M059J (cell line): ENCODE measurements around the gene SLC35F3. TPM values are rescaled to one million over a fixed set of nuclear protein-coding genes. Genes with fewer than 3 reads are reported as not detected.

Experiments
- DNase-seq: peaks from one replicate; pipeline ENCODE4 v3.0.0-alpha.2; 2012; ENCODE audit warnings: low read depth
- total RNA-seq: library from RNA; depleted of rRNA; stranded (reverse); fragments of >200 nt; shearing (Covaris generic); gene quantifications from 2 replicates; pipeline ENCODE4 v1.2.3, GENCODE V29; 2014

Gene SLC35F3
- total RNA-seq, 1 experiment from 2014 or later: 0.64 TPM

DNA sequence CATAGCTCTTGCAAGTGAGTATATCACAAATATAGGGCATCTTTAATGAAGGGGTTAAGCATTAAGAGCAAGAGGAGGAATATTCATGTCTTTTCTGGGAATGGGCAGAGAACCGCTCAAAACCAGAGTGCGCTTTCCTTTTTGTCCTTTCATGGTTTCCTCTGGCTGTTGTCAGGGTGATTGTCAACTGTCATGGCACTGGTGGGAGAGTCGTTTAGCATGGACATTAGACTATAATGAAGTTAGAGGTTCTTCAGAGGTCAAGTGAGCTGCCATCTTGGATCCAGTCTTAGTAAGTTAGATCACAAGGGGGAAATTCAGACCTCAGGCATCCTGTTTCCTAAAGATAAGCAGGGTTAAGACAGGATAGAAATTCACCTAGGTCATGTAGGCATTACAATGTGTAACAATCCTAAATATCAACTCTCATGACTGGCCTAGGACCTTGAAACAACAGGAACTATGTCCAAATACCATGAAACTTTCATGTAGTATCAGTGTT is 456.7 kb downstream of the SLC35F3 start:
- DNase-seq: no peak

GRCh38 chr1:234362558-234362957 is 458.1 kb downstream of the SLC35F3 start:
- no peak for DNase-seq

DNA sequence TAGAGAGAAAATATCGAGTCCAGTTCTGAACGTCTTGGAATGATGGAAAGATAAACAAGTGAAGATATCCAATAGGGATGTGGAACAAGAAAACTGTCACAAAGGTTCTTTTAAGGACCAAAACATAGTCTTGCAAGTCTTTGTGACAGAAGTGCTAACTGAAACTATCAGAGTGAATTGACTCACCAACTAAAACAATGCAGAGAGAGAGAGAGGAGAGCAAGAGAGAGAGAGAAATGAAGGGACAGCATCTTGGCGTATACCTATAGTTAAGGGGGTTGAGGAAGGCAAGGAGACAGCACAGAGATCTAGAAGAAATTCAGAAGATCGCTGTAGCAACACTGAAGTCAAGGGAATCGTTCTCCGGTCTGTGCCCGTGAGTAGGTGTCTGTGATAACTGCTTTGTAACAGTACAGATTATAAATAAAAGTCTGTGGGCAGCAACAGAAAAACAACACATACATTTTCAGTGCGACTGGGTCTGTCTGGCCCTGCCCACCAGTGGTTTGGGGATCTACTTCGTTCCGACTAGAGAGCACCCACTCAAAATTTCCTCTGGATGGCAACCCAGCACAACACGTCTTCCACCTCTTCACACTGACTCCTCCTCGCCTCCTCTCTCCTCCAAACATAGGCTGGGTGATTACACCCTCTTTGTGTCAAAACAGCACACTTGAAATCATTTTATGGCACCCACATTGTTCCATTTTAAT is 464.0 kb downstream of the SLC35F3 start:
- DNase-seq: peak; percentile 20

GRCh38 chr1:234369033-234369430 is 464.6 kb downstream of the SLC35F3 start:
- no peak for DNase-seq

DNA sequence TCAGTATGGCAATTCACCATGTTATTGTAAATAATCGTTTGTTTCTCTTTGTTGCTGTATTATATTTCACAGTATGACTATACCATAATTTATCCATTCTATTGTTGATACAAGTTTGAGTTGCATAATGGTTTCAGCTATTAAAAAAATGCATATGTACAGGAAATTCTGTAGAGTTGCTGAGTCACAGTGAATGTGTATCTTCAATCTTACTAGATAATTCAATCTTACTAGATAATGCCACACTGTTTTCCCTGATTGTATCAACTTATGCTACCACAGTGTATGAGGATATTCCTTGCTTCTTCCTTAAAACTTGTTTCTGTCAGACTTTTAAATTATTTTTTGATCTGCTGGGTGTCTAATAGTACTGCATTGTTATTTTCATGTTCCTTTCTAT is 465.3 kb downstream of the SLC35F3 start:
- DNase-seq: no peak

- DNase-seq: no peak
Measured at GRCh38 chr1:234371414-234371813, 466.9 kb downstream of the SLC35F3 start.

DNA sequence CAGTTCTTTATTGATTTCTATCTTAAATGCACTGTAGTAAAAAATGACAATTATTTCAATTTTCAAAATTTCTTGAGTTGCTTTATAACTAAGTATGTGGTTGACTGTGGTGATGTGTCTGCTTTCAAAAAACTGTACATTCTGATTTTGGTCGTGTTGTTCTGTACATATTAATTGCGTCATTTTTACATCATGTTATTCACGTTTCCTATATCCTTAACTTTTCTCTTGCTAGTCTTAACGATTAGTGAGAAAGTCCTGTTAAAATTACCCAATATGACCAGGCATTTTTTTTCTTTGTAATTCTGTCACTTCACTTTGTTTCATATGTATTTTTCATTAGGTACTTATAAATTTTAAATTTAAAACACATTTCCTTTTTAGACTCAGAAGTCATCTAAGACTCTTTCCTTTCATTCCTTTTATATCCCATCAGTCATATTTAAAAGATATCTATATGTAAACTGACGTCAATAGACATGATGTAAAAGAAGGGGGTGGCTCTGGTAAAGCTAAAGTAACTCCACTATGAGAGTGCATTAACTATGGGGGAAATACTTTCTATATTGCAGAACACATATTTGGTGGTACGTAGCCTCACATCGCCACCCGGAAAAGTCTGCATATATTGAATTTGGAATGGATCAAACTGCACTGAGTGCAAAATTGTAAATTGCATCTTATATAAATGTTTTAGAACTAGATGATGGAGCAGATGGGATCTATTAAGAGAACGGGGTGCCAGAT is 467.7 kb downstream of the SLC35F3 start:
- DNase-seq: no peak

DNA sequence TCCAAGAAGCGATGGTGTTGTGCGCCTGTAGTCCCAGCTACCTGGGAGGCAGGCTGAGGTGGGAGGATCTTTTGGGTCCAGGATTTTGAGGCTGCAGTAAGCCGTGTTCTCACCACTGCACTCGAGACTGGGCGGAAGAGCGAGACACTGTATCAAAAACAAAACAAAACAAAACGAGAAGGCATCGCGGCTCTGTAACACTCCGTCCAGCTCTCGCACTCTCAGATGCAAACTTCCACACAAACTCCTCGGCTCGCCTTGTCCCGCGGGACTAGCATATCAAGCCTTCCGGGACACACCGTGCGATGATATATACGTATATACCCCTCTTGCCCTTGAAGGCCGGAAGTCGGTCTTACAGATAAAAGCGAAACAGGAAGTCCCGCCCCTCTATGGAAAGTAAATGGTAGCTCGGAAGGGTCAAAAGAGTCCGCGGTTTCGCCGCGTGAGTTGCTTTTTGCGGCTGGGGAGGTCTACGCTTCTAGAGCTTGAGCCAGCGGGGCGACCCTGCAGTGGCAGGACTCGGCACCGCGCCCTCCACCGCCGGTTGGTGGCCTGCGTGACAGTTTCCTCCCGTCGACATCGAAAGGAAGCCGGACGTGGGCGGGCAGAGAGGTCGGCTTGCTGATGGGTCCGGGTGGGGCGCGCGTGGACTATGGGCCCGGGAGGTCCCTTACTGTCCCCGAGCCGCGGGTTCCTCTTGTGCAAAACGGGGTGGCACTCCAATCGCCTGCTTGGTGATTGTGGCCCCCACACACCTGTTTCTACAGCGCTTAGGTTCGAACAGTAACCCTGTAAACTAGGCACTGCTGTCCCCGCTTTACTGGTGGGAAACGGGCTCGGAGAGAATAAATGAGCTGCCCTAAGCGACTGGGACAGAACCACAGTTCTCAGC is 468.8 kb downstream of the SLC35F3 start, which contains the start of gene COA6:
Gene COA6, plus strand, starts transcription at position 393 of the 895 bp plus-strand sequence. Its CDS starts 11 bp downstream, at position 404.
- peak; percentile 96 for DNase-seq

GRCh38 chr1:234373959-234374254 is 469.4 kb downstream of the SLC35F3 start:
- no peak for DNase-seq
